Anterior cingulate cortex (tissue), 58 donors: Measurements from ENCODE around the gene MAP4K2.
A peak's percentile ranks its signal among the peaks of the same experiment; 100 is the strongest.

ENCODE experiments used
- DNase-seq, 58 donors: peaks; one replicate each; lab custom pipeline; 2025; lab: John Stamatoyannopoulos, UW

MAP4K2 gene

GRCh38 chr11:64744544-64745188, 58.3 kb downstream of the MAP4K2 start:
- DNase-seq, result no peak

- DNase-seq, result peak in 30 of 58 donors; percentile 16 to 63 (median 35)
Measured at GRCh38 chr11:64743591-64744543, 59.1 kb downstream of the MAP4K2 start, which contains the start of gene RASGRP2. Gene RASGRP2 (minus strand): TSS chr11:64744142. CDS start chr11:64742866, 1,276 bp downstream.

GRCh38 chr11:64742889-64743590, 60.0 kb downstream of the MAP4K2 start:
- peak in 24 of 58 donors; percentile 18 to 70 (median 30) for DNase-seq

GRCh38 chr11:64742087-64742888, 60.7 kb downstream of the MAP4K2 start:
- peak in 2 of 58 donors; percentile 18 to 20 for DNase-seq

- DNase-seq, result peak in 1 of 58 donors; percentile 29
Measured at GRCh38 chr11:64741375-64742086, 61.5 kb downstream of the MAP4K2 start.

GRCh38 chr11:64739871-64740270, 63.1 kb downstream of the MAP4K2 start:
- no peak for DNase-seq

- DNase-seq, result no peak
Measured at GRCh38 chr11:64736654-64737053, 66.4 kb downstream of the MAP4K2 start.

- DNase-seq, result no peak
Measured at GRCh38 chr11:64735725-64736259, 67.2 kb downstream of the MAP4K2 start.
